ENCODE data around the gene WBP1L.

DNA sequence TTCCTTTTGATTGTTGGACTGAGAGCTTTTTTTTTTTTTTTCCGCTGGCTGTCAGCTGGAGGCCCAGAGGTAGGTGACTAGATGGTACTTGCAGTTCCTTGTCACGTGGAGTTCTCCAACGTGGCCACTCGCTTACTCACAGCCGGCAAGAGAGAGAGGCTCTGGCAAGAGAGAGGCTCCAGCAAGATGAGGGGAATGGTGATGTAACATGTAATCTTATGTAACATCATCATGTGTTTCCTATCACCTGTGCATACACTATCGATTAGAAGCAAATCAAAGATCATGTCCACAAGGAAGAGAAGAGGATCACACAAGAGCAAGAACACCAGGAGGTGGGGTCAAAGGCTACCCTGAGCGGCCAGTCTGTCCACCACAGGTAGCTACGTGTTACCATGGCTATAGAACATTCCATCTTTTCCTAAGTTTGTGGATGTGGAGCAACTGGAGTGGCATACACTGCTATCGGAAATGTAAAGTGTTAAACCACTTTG lies 106.3 kb downstream of the WBP1L start:
- no peak for TF ChIP-seq SUZ12 (IDR thresholded peaks at IDR 0.05; ENCODE audit: extremely low read depth, insufficient read depth, insufficient read length)
- no peak for TF ChIP-seq YY1 (IDR thresholded peaks at IDR 0.05; ENCODE audit: insufficient read depth, insufficient read length)
- no peak for TF ChIP-seq ZNF274 (IDR thresholded peaks at IDR 0.05; ENCODE audit: low read depth, low read length)

All from NT2/D1 (cell line).